Mesendoderm (in vitro differentiated cells): ENCODE data around the gene CHKB.

Experiments
- DNase-seq: peaks from one replicate; pipeline ENCODE4 v3.0.0; 2013
- H2AK5ac ChIP-seq: 2 replicates; pipeline ENCODE4 v1.6.1; 2013; ENCODE audit warnings: low read length, inconsistent platforms
- H2BK120ac ChIP-seq: 2 replicates; pipeline ENCODE4 v1.6.1; 2013; ENCODE audit warnings: low read depth, mild to moderate bottlenecking, low read length, moderate library complexity, mixed read lengths
- H2BK15ac ChIP-seq: replicated peaks from 2 replicates; pipeline ENCODE4 v1.6.1; 2013; ENCODE audit warnings: low read depth, mild to moderate bottlenecking, moderate library complexity
- H2BK5ac ChIP-seq: 2 replicates; pipeline ENCODE4 v1.6.1; 2013; ENCODE audit warnings: low read length, inconsistent platforms
- H3K18ac ChIP-seq: 2 replicates; pipeline ENCODE4 v1.6.1; 2013; ENCODE audit warnings: mild to moderate bottlenecking, low read length, mixed read lengths
- H3K23ac ChIP-seq: one replicate; pipeline ENCODE4 v1.6.1; 2013; ENCODE audit warnings: low read length
- H3K27ac ChIP-seq: 2 replicates; pipeline ENCODE4 v1.5.1; 2013; ENCODE audit warnings: low read depth, mild to moderate bottlenecking, inconsistent platforms, low read length, moderate library complexity
- H3K27me3 ChIP-seq: 2 replicates; pipeline ENCODE4 v1.6.1; 2013; ENCODE audit warnings: low read length, control low read depth, mild to moderate bottlenecking, inconsistent platforms; ENCODE audit not compliant: insufficient read depth, poor library complexity
- H3K36me3 ChIP-seq: 2 replicates; pipeline ENCODE4 v1.6.1; 2013; ENCODE audit warnings: low read length, inconsistent platforms; ENCODE audit not compliant: control insufficient read depth, insufficient read depth
- H3K4ac ChIP-seq: one replicate; pipeline ENCODE4 v1.6.1; 2013; ENCODE audit warnings: low read depth, mild to moderate bottlenecking, low read length, moderate library complexity
- H3K4me1 ChIP-seq: 2 replicates; pipeline ENCODE4 v1.6.1; 2013; ENCODE audit warnings: low read depth, low read length, inconsistent platforms; ENCODE audit not compliant: control insufficient read depth
- H3K4me2 ChIP-seq: 2 replicates; pipeline ENCODE4 v1.6.1; 2013; ENCODE audit warnings: low read length
- H3K4me3 ChIP-seq: 2 replicates; pipeline ENCODE4 v1.5.1; 2013; ENCODE audit warnings: mild to moderate bottlenecking, low read length
- H3K56ac ChIP-seq: one replicate; pipeline ENCODE4 v1.6.1; 2013; ENCODE audit warnings: low read length
- H3K79me1 ChIP-seq: 2 replicates; pipeline ENCODE4 v1.6.1; 2013; ENCODE audit warnings: low read length, inconsistent platforms
- H3K79me2 ChIP-seq: 2 replicates; pipeline ENCODE4 v1.6.1; 2013; ENCODE audit warnings: mild to moderate bottlenecking, low read length; ENCODE audit not compliant: control insufficient read depth, insufficient read depth
- H3K9ac ChIP-seq: 2 replicates; pipeline ENCODE4 v1.6.1; 2013; ENCODE audit warnings: low read length, inconsistent platforms
- H4K5ac ChIP-seq: one replicate; pipeline ENCODE4 v1.6.1; 2013; ENCODE audit warnings: low read length
- H4K8ac ChIP-seq: one replicate; pipeline ENCODE4 v1.6.1; 2013; ENCODE audit warnings: low read depth, mild to moderate bottlenecking, control low read depth, low read length, moderate library complexity
- WGBS: extraction: QIAGEN DNeasy Blood & Tissue Kit; methylation state at CpG from one replicate; pipeline ENCODE4 v1.1.7; 2013; ENCODE audit warnings: low lambda C conversion rate, missing lambda C conversion rate; ENCODE audit not compliant: insufficient coverage; ENCODE audit errors: extremely low coverage; 5-methylcytosine and 5-hydroxymethylcytosine counted together

The CHKB gene

DNA sequence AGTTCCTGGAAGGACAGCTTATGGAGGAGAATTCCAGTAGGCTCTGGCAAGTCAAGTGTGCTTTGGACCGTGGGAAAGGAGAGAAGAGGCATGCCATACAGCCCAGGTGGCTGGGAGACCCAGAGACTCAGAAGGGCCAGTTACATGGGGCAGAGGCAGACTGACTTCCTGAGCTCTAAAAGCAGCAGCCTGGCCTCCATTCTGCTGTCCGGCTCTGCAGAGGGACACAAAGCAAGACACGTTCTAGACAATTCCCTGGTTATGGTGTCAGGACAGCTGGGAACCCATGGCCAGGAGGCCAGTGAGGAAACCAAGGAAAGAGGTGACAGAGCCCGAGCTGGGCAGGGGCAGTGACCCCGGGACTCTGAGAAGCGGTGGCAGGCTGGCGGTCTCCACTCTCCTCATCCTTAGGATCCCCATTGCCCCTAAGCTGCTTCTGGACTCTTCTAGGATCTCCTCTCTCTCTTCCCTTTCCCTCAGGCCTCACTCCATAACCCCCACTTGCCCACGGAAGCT, 7.2 kb downstream of the CHKB start:
- no peak overlapping the region for H2BK15ac ChIP-seq
- H3K56ac ChIP-seq = no peak overlapping the region
- H3K18ac ChIP-seq = no peak overlapping the region
- H3K4me3 ChIP-seq = no peak overlapping the region
- no peak overlapping the region for H2BK120ac ChIP-seq
- H3K36me3 ChIP-seq = peaks cover 20% of the 10 kb centered on the region
- H3K4ac ChIP-seq = no peak overlapping the region
- no peak overlapping the region for H3K27ac ChIP-seq
- no peaks in the 10 kb centered on the region for H3K4me1 ChIP-seq
- H2BK5ac ChIP-seq = no peak overlapping the region
- no peak overlapping the region for H2AK5ac ChIP-seq
- H3K27me3 ChIP-seq = no peaks in the 10 kb centered on the region
- no peak overlapping the region for H3K23ac ChIP-seq
- H3K79me2 ChIP-seq = no peaks in the 10 kb centered on the region
- H3K79me1 ChIP-seq = no peaks in the 10 kb centered on the region
- WGBS = no CpG with 5 or more reads among the region's 8 CpGs
- no peak overlapping the region for H4K8ac ChIP-seq
- H3K4me2 ChIP-seq = no peak overlapping the region
- no peak for DNase-seq
- no peak overlapping the region for H4K5ac ChIP-seq
- H3K9ac ChIP-seq = no peak overlapping the region

DNA sequence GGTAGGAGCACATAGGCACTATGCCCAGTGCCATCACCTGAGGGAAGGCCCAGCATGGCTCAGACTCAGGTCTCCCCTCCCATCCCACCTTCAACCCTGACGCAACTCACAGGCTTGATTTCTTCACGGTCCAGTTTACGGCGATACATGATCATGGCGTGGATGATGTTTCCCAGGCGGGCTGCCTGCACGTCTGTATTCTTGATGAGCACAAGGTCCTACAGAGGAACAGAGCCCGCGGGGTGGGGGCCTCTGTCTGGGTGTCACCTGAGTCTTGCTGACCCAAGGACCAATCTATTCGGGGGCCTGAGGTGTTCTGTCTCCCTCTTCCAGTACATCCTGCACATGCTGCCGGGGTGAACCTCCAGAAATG, 8.3 kb downstream of the CHKB start:
- Histone ChIP-seq H4K5ac (no peak overlapping the region), H2BK5ac (no peak overlapping the region), H3K27ac (no peak overlapping the region), H3K36me3 (peaks cover 21% of the 10 kb centered on the region), H3K56ac (no peak overlapping the region), H3K27me3 (no peaks in the 10 kb centered on the region), H3K9ac (no peak overlapping the region), H4K8ac (no peak overlapping the region), H3K23ac (no peak overlapping the region), H3K18ac (no peak overlapping the region), H2AK5ac (no peak overlapping the region), H3K79me2 (no peaks in the 10 kb centered on the region), H3K4ac (no peak overlapping the region), H3K4me3 (no peak overlapping the region), H2BK15ac (no peak overlapping the region), H2BK120ac (no peak overlapping the region), H3K4me1 (no peaks in the 10 kb centered on the region), H3K4me2 (no peak overlapping the region), H3K79me1 (no peaks in the 10 kb centered on the region)
- DNase-seq = no peak
- WGBS = no CpG with 5 or more reads among the region's 11 CpGs

DNA sequence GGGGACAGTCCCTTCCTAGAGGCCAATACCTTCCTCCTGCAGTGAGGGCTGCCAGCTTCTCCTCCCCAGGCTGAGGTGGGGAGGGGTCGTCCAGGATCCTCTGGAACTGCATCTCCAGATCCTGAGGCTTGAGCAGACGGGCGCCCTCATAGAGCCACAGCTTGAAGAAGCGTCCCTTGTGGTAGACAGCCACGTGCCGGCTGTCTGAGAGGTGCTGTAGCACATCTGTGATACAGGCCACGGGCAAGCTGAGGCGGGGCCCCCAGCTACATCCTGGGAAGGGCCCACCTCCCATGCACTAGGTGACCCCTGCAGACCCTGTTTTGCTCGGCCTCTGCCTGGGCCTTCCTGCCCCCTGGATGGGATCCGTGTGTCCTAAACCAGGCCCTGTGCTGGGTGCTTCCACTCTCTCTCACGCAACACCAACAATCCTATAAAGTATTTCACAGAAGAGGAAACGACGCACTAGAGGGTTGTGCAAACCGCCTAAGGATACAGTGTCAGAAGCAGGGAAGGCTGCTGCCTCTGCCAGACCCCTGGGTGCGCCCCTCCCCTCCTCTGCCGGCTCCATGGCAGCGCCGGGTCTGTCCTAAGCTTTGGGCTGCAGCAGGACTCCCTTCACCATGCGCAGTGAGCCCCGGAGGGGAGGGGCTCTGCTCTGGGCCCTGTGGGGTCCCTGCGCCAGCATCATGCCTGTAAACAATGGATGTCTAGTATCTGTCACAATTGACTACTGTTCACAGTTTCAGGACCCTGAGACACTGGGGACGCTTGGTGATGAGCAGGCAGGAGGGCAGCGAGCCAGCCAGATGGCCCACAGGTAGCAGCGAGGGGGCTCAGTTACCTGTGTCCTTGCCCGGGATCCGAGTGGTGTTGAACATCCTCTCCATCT, 8.9 kb downstream of the CHKB start:
- Histone ChIP-seq H3K56ac (no peak overlapping the region), H2BK5ac (no peak overlapping the region), H4K8ac (no peak overlapping the region), H3K79me2 (no peaks in the 10 kb centered on the region), H3K4me2 (no peak overlapping the region), H3K36me3 (peaks cover 24% of the 10 kb centered on the region), H2BK120ac (no peak overlapping the region), H3K18ac (no peak overlapping the region), H4K5ac (no peak overlapping the region), H2BK15ac (no peak overlapping the region), H3K4ac (no peak overlapping the region), H3K9ac (no peak overlapping the region), H3K4me3 (no peak overlapping the region), H2AK5ac (no peak overlapping the region), H3K27ac (no peak overlapping the region), H3K23ac (no peak overlapping the region), H3K4me1 (no peaks in the 10 kb centered on the region), H3K27me3 (no peaks in the 10 kb centered on the region), H3K79me1 (no peaks in the 10 kb centered on the region)
- no CpG with 5 or more reads among the region's 26 CpGs for WGBS
- no peak for DNase-seq

DNA sequence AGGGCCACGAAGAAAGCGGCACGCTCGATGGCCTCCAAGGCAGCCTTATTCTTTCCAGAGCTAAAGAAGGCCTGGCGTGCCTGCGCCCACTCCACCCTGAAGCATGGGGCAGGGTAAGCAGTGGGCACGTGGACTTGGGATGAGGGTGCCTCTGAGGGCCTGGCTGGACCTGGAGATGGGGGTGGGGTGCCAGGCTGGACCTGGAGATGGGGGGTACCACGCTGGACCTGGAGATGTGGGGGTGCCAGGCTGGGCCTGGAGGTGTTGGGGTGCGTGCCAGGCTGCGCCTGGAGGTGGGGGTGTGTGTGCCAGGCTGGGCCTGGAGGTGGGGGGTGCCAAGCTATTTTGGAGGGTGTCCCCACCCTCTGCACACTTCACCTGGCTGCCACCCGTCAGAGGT, 9.7 kb downstream of the CHKB start:
- Histone ChIP-seq H3K36me3 (peaks cover 24% of the 10 kb centered on the region), H3K4me3 (no peak overlapping the region), H3K56ac (no peak overlapping the region), H3K4me1 (no peaks in the 10 kb centered on the region), H3K23ac (no peak overlapping the region), H3K4ac (no peak overlapping the region), H3K27me3 (no peaks in the 10 kb centered on the region), H2BK120ac (no peak overlapping the region), H3K4me2 (no peak overlapping the region), H3K79me2 (no peaks in the 10 kb centered on the region), H2BK5ac (no peak overlapping the region), H2AK5ac (no peak overlapping the region), H3K27ac (no peak overlapping the region), H3K9ac (no peak overlapping the region), H4K8ac (no peak overlapping the region), H2BK15ac (no peak overlapping the region), H4K5ac (no peak overlapping the region), H3K79me1 (no peaks in the 10 kb centered on the region), H3K18ac (no peak overlapping the region)
- DNase-seq = no peak
- no CpG with 5 or more reads among the region's 11 CpGs for WGBS

DNA sequence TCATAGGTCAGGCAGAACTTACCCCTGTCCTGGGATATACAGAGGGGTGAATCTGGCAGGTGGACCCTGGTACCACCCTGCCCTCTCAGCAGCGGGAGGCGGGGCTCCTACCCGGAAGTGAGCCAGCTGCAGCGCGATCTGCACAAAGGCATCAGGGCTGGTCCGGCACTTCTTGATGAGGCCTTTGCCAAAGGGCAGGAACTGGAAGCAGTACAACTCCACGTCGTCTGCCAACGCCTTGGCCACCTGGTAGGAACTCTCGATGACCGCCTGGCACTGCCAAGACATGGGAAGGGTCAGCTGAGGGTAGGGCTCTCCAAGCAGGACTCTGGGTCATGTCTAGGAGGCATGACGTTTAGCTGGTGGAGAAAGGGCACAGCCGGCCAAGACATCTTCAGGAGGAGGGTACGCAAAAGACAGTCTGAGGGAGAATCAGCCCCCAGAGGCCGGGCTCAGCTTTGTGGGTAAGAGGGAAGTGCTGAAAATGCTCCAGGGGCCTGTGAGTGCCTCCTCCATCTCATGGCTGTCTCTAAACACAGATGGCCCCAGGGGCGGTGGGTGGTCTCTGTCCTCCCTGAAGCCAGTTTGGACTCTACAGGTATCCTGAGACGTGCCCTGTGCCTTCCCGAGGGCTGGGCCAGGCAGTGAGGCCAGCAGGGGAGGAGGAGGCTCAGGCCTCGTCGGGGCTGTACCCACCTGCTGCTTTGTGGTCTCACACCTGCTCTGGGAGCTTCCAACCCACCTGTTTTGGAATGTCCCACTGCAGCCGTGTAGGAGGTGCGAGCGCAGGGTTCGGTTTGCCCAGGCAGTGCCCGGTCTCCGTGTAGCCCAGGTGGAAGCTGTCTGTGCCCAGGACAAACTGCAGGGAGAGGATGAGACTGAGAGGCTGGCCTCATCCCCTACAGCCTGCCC, 11.1 kb downstream of the CHKB start:
- Histone ChIP-seq H3K27ac (no peak overlapping the region), H4K8ac (no peak overlapping the region), H3K36me3 (peaks cover 24% of the 10 kb centered on the region), H2BK120ac (no peak overlapping the region), H2BK15ac (no peak overlapping the region), H3K56ac (no peak overlapping the region), H3K4me2 (no peak overlapping the region), H3K4me1 (no peaks in the 10 kb centered on the region), H3K27me3 (no peaks in the 10 kb centered on the region), H3K23ac (no peak overlapping the region), H3K79me1 (no peaks in the 10 kb centered on the region), H3K9ac (no peak overlapping the region), H3K18ac (no peak overlapping the region), H3K4me3 (no peak overlapping the region), H2AK5ac (no peak overlapping the region), H3K79me2 (no peaks in the 10 kb centered on the region), H2BK5ac (no peak overlapping the region), H3K4ac (no peak overlapping the region), H4K5ac (no peak overlapping the region)
- DNase-seq = no peak
- WGBS = no CpG with 5 or more reads among the region's 26 CpGs
